H9 (cell line): Measurements from ENCODE around the gene MED20. TPM values are rescaled to one million over a fixed set of nuclear protein-coding genes. Genes with fewer than 3 reads are reported as not detected.

ENCODE experiments used
- DNase-seq: peaks from one replicate; pipeline ENCODE4 v3.0.0-alpha.2; 2017
- H2AFZ ChIP-seq: one replicate; pipeline ENCODE4 v1.6.1; 2013; ENCODE audit warnings: mild to moderate bottlenecking, low read length, control low read depth, moderate library complexity
- H2AK5ac ChIP-seq: 2 replicates; pipeline ENCODE4 v1.6.1; 2013; ENCODE audit warnings: low read length, control low read depth, mixed read lengths; ENCODE audit not compliant: insufficient read length
- H2BK120ac ChIP-seq: one replicate; pipeline ENCODE4 v1.6.1; 2013; ENCODE audit warnings: low read depth, mild to moderate bottlenecking, low read length, control low read depth, inconsistent platforms; ENCODE audit not compliant: poor library complexity, severe bottlenecking
- H2BK12ac ChIP-seq: 2 replicates; pipeline ENCODE4 v1.6.1; 2013; ENCODE audit warnings: low read length, control low read depth, mixed read lengths, low read depth; ENCODE audit not compliant: insufficient read length
- H2BK15ac ChIP-seq: 2 replicates; pipeline ENCODE4 v1.6.1; 2013; ENCODE audit warnings: low read depth, low read length, control low read depth
- H2BK20ac ChIP-seq: one replicate; pipeline ENCODE4 v1.6.1; 2013; ENCODE audit warnings: low read depth, mild to moderate bottlenecking, low read length, control low read depth, inconsistent platforms; ENCODE audit not compliant: poor library complexity, severe bottlenecking
- H2BK5ac ChIP-seq: 2 replicates; pipeline ENCODE4 v1.6.1; 2013; ENCODE audit warnings: low read length, control low read depth, mixed read lengths; ENCODE audit not compliant: insufficient read length
- H3K14ac ChIP-seq: 2 replicates; pipeline ENCODE4 v1.6.1; 2013; ENCODE audit warnings: low read length, control low read depth; ENCODE audit not compliant: insufficient read depth
- H3K18ac ChIP-seq: 2 replicates; pipeline ENCODE4 v1.6.1; 2013; ENCODE audit warnings: low read depth, mild to moderate bottlenecking, mixed read lengths, low read length, control low read depth; ENCODE audit not compliant: insufficient read length
- H3K23ac ChIP-seq: 2 replicates; pipeline ENCODE4 v1.6.1; 2013; ENCODE audit warnings: low read length, control low read depth, mixed read lengths, low read depth; ENCODE audit not compliant: insufficient read length
- H3K23me2 ChIP-seq: 2 replicates; pipeline ENCODE4 v1.6.1; 2013; ENCODE audit warnings: low read depth, mild to moderate bottlenecking, mixed read lengths, low read length, control low read depth; ENCODE audit not compliant: insufficient read length, poor library complexity, severe bottlenecking
- H3K27ac ChIP-seq: 2 replicates; pipeline ENCODE4 v1.5.1; 2013; ENCODE audit warnings: low read length, control low read depth, mixed read lengths, low read depth; ENCODE audit not compliant: insufficient read length
- H3K27me3 ChIP-seq: 2 replicates; pipeline ENCODE4 v1.6.1; 2013; ENCODE audit warnings: low read length, control low read depth, inconsistent platforms; ENCODE audit not compliant: insufficient read depth
- H3K4ac ChIP-seq: 2 replicates; pipeline ENCODE4 v1.6.1; 2013; ENCODE audit warnings: low read depth, mild to moderate bottlenecking, control low read depth, inconsistent platforms, low read length, moderate library complexity
- H3K4me1 ChIP-seq: 2 replicates; pipeline ENCODE4 v1.6.1; 2013; ENCODE audit warnings: low read length, control low read depth, inconsistent platforms; ENCODE audit not compliant: insufficient read depth
- H3K4me2 ChIP-seq: 2 replicates; pipeline ENCODE4 v1.6.1; 2013; ENCODE audit warnings: low read length, control low read depth, mixed read lengths; ENCODE audit not compliant: insufficient read length, insufficient read depth
- H3K56ac ChIP-seq: 2 replicates; pipeline ENCODE4 v1.6.1; 2013; ENCODE audit warnings: low read depth, mild to moderate bottlenecking, mixed read lengths, low read length, control low read depth; ENCODE audit not compliant: insufficient read length
- H3K79me1 ChIP-seq: 2 replicates; pipeline ENCODE4 v1.6.1; 2013; ENCODE audit warnings: low read depth, mild to moderate bottlenecking, moderate library complexity, low read length, control low read depth, inconsistent platforms; ENCODE audit not compliant: insufficient read depth, poor library complexity, severe bottlenecking
- H3K79me2 ChIP-seq: 2 replicates; pipeline ENCODE4 v1.6.1; 2013; ENCODE audit warnings: low read length, control low read depth, inconsistent platforms; ENCODE audit not compliant: insufficient read depth
- H3K9ac ChIP-seq: 2 replicates; pipeline ENCODE4 v1.6.1; 2013; ENCODE audit warnings: low read length, control low read depth, mixed read lengths; ENCODE audit not compliant: insufficient read length; ENCODE audit errors: extremely low read depth
- H3K9me3 ChIP-seq: one replicate; pipeline ENCODE4 v1.6.1; 2013; ENCODE audit warnings: low read depth, low read length, inconsistent platforms; ENCODE audit not compliant: control insufficient read depth
- H3T11ph ChIP-seq: one replicate; pipeline ENCODE4 v1.6.1; 2013; ENCODE audit warnings: mild to moderate bottlenecking, low read length, control low read depth, inconsistent platforms
- H4K20me1 ChIP-seq: one replicate; pipeline ENCODE4 v1.6.1; 2013; ENCODE audit not compliant: control insufficient read depth, insufficient read length, insufficient read depth
- H4K5ac ChIP-seq: 2 replicates; pipeline ENCODE4 v1.6.1; 2013; ENCODE audit warnings: low read depth, mild to moderate bottlenecking, mixed read lengths, low read length, control low read depth; ENCODE audit not compliant: insufficient read length
- H4K8ac ChIP-seq: replicated peaks from 2 replicates; pipeline ENCODE4 v1.6.1; 2013; ENCODE audit warnings: low read length, control low read depth, mixed read lengths, low read depth; ENCODE audit not compliant: insufficient read length
- H4K91ac ChIP-seq: 2 replicates; pipeline ENCODE4 v1.6.1; 2013; ENCODE audit warnings: low read depth, mild to moderate bottlenecking, moderate library complexity, mixed read lengths, low read length, control low read depth; ENCODE audit not compliant: insufficient read length
- H3K27ac Mint-ChIP-seq, 3 experiments: 2 replicates in 2 of 3; 3 replicates in 1 of 3; pipeline ENCODE4 v1.8.0; 2020 to 2021; ENCODE audit warnings: mixed read lengths in 3 of 3, mild to moderate bottlenecking in 1 of 3, moderate library complexity in 1 of 3
- H3K27me3 Mint-ChIP-seq: 2 replicates; pipeline ENCODE4 v1.8.0; 2021; ENCODE audit warnings: low read depth, mild to moderate bottlenecking, moderate library complexity, mixed read lengths
- H3K36me3 Mint-ChIP-seq, 3 experiments: 2 replicates in 2 of 3; 3 replicates in 1 of 3; pipeline ENCODE4 v1.8.0; 2020 to 2021; ENCODE audit warnings: low read depth in 3 of 3, mixed read lengths in 3 of 3; ENCODE audit not compliant: insufficient read depth in 1 of 3
- H3K4me1 Mint-ChIP-seq, 2 experiments: 2 replicates each; pipeline ENCODE4 v1.8.0; 2020; ENCODE audit warnings: mixed read lengths in 2 of 2
- H3K4me3 Mint-ChIP-seq, 2 experiments: 2 replicates in 1 of 2; 3 replicates in 1 of 2; pipeline ENCODE4 v1.8.0; 2020 to 2021; ENCODE audit warnings: mild to moderate bottlenecking in 2 of 2, mixed read lengths in 2 of 2, moderate library complexity in 1 of 2
- H3K9me3 Mint-ChIP-seq, 2 experiments: 2 replicates in 1 of 2; 3 replicates in 1 of 2; pipeline ENCODE4 v1.8.0; 2020; ENCODE audit warnings: mild to moderate bottlenecking in 2 of 2, mixed read lengths in 2 of 2, moderate library complexity in 1 of 2
- CTCF ChIP-seq: fragments of 200-600 bp; sonication (generic); conservative IDR thresholded peaks from 3 replicates; pipeline ENCODE4 v1.8.0; 2021; ENCODE audit warnings: antibody characterized with exemption, mild to moderate bottlenecking
- WGBS: extraction: QIAGEN DNeasy Blood & Tissue Kit; methylation state at CpG from one replicate; pipeline ENCODE4 v1.1.7; 2013; ENCODE audit warnings: missing lambda C conversion rate, low lambda C conversion rate, mixed read lengths; ENCODE audit not compliant: insufficient read length; ENCODE audit errors: extremely low coverage; 5-methylcytosine and 5-hydroxymethylcytosine counted together
- total RNA-seq: library from RNA; stranded (reverse); gene quantifications from 2 replicates; pipeline ENCODE4 v1.2.1, GENCODE V29; 2021

The MED20 gene
- total RNA-seq, 1 experiment from 2014 or later = 28.9 TPM

GRCh38 chr6:41872147-41872546, 48.8 kb downstream of the MED20 start:
- Histone ChIP-seq H3K79me2 (no peaks in the 10 kb centered on the region), H3K56ac (no peak overlapping the region), H3K14ac (no peak overlapping the region), H3K4ac (no peak overlapping the region), H2BK5ac (no peak overlapping the region), H3K18ac (no peak overlapping the region), H4K5ac (no peak overlapping the region), H2BK15ac (no peak overlapping the region), H2BK12ac (no peak overlapping the region), H3T11ph (no peak overlapping the region), H4K8ac (no peak overlapping the region), H3K9ac (no peak overlapping the region), H3K4me1 (no peaks in the 10 kb centered on the region), H3K23me2 (no peaks in the 10 kb centered on the region), H2BK20ac (no peak overlapping the region), H3K23ac (no peak overlapping the region), H2AK5ac (no peak overlapping the region), H2BK120ac (no peak overlapping the region), H3K4me2 (no peak overlapping the region), H3K27me3 (no peaks in the 10 kb centered on the region), H4K20me1 (no peaks in the 10 kb centered on the region), H3K79me1 (no peaks in the 10 kb centered on the region), H4K91ac (no peak overlapping the region), H2AFZ (no peak overlapping the region), H3K27ac (no peak overlapping the region), H3K9me3 (no peaks in the 10 kb centered on the region)
- no peak for TF ChIP-seq CTCF
- no peak overlapping the region for H3K27ac Mint-ChIP-seq
- no peaks in the 10 kb centered on the region for H3K9me3 Mint-ChIP-seq
- H3K4me3 Mint-ChIP-seq = no peak overlapping the region
- no peaks in the 10 kb centered on the region for H3K27me3 Mint-ChIP-seq
- no CpG with 5 or more reads among the region's 13 CpGs for WGBS
- peaks cover 0 to 6% of the 10 kb centered on the region in 2 experiments; a peak in 1 of 4 replicates for H3K4me1 Mint-ChIP-seq
- peaks cover 3 to 18% (median 15%) of the 10 kb centered on the region in 3 experiments; a peak in 6 of 7 replicates for H3K36me3 Mint-ChIP-seq
- DNase-seq = no peak
